Stimulated activated CD8-positive, alpha-beta memory T cell treated with anti-CD3 and anti-CD28 coated beads, Interleukin-15, amount 100 ng/mL, for 48 hours (primary cell): Measurements from ENCODE around the gene NAALADL2.
"Not testable (repeated sequence)": the region's sequence is repeated elsewhere in the genome, so short reads cannot be mapped to it uniquely, and the experiment has no call there.

Experiments
- DNase-seq, 2 donors: peaks; one replicate each; pipeline ENCODE4 v3.0.0-alpha.2; 2020; ENCODE audit warnings: low read depth in 2 of 2

The NAALADL2 gene

DNA sequence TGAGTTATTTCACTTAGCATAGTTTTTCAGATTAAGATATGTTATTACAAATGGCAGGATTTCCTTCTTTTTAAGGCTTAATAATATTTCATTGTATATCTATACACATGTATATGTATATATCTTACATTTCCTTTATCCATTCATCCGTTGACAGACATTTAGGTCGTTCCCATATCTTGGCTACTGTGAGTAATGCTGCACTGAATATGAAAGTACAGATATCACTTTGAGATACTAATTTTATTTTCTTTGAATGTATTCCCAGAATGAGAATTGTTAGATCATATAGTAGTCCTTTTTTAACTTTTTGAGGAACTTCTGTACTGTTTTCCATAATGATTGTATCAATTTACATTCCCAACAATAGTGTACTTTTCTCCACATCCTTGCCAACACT, 270.4 kb downstream of the NAALADL2 start:
- no peak for DNase-seq

DNA sequence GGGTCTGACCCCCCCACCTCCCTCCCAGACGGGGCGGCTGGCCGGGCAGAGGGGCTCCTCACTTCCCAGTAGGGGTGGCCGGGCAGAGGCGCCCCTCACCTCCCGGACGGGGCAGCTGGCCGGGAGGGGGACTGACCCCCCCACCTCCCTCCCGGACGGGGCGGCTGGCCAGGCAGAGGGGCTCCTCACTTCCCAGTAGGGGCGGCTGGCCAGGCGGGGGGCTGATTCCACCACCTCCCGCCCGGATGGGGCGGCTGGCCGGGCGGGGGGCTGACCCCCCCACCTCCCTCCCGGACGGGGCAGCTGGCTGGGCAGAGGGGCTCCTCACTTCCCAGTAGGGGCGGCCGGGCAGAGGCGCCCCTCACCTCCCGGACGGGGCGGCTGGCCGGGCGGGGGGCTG, 272.7 kb downstream of the NAALADL2 start:
- not testable (repeated sequence) for DNase-seq

DNA sequence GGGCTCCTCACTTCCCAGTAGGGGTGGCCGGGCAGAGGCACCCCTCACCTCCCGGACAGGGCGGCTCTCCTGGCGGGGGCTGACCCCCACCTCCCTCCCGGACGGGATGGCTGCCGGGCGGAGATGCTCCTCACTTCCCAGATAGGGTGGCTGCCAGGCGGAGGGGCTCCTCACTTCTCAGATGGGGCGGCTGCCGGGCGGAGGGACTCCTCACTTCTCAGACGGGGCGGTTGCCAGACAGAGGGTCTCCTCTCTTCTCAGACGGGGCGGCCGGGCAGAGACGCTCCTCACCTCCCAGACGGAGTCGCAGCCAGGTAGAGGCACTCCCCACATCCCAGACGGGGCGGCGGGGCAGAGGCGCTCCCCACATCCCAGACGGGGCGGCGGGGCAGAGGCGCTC, 273.6 kb downstream of the NAALADL2 start:
- not testable (repeated sequence) for DNase-seq

DNA sequence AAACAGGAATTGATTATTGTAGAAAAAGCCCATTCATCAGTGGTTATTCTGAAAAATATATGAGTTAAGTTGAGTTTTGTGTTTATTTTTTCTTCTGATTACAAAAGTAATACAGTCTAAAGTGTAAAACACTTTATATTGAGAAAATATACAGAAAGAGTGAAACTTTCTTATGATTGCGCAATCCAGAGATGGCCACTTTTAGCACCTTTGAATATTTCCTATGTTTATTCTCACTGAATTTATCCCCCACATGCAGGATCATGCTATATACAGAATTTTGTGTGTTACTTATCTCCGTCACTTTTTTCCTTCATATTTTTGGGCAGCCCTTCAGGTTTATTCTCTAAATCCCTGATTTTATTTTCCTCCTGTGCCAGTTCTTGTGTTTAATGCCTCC, 285.2 kb downstream of the NAALADL2 start:
- DNase-seq, result no peak

- DNase-seq, result no peak
Measured at GRCh38 chr3:175146258-175146657, 287.1 kb downstream of the NAALADL2 start.

DNA sequence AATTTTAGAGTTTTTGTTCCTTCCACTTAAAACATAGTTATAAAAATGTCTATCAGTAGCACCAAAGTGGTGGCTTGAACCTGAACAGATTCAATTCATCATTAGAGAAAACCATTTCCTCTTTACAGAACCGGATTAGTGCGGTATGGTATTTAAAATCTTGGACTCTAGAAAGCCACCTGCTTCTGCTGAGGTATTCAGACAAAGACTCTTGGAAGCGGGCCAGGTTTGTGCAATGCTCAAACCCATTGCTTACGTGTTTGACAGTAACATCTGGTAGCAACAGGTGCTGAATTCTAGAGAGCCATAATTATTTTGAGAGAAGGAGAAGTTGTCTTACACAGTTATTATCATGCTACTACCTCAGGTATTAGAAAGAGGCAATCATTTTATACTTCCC, 290.5 kb downstream of the NAALADL2 start:
- no peak for DNase-seq

DNA sequence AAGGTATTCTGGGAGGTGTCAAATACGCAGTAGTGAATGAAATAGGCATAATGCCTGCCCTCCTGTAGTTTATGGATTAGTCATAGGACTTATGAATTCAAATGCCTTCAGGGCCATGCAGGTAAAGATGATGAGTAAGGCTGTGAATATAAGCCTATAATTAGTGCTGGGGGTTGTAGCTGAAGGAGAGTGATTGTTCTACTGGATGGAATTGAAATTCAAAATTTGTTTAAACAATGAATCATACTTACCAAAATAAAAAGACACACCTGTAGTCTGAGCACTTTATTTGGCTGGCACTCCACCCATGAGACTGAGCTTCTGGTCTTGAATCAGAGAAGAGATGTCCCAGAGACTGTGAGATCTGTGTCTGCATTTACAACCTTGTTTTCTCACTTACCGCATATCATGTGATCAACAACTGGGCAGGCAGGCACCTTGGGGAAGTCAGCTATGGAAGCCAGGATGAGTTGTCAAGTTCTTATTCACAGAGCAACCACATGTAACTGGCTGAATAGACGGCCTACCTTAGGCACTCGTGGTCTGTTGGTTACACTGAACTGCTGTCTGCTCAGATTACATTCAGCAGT, 291.8 kb downstream of the NAALADL2 start:
- DNase-seq, result no peak

DNA sequence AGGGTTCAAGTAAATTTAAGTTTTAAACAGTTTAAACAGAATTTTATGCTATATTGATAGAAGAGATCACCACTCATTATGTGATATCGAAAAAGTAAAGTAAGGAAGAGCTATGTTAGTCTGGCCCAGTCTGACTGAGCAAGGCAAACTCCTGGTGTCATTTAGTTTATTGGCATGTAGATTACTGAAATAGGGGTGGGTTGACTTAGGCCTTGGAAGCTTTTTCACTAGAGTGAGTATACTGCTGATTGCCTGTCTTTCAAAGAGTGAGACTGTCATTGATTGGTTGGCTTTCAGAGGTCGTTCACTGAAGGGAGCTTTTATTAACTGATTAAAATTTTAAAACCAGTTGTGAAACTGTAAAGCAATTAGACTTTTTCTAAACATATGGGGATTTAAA, 294.5 kb downstream of the NAALADL2 start:
- no peak for DNase-seq

DNA sequence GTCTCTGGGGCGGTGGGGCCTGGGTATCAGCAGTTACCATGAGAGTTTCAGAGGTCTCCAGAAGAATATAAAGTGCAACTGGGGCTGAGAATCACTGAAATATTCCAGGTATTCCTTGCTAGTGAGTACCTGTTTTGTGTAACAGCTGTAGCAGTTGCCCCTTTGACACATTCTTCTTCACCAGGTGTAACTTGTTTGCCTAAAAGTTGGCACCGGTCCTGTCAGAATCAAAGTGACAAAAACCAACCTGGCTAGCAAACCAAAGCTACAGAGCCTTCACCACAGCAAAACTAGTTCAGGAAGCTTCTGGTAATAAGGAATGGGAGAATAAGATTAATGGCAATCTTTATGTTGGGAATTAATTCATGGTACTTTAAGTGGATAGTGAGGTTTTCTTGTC, 296.0 kb downstream of the NAALADL2 start:
- DNase-seq, result no peak

DNA sequence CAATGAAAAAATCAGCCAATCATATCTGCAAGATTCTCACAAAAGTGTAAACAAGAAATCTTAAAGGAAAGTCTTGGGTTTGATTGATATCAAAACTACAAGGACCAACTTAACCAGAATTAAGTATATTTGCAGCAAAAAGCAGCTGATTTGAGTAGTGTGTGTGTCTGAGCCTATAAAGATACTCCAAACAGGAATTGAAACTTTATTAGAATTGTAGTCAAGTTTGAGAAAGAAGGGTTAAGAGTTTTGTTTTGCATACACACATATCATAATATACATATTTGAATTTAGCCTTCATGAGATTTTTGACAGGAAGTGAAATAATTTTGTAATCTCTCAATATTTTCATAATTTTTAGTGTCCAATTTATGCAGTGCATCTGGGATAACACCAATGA, 300.1 kb downstream of the NAALADL2 start:
- DNase-seq, result no peak

DNA sequence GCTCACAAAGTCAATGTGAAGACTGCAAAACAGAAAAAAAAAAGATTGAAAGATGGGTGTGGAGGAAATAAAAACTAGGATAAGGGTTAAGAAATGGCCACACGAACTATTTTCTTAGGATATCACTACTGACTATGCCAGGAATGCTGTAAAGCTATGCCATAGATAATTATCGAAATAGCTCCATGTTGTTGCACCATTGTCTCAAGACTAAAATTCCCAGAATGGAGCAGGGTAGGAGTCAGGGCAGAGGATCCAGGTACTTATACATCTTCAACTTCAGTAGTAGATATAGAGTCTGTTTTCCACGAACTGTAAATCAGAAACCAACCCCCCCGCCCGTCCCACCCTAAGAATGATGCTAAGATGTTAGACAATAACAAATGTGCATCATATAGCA, 302.2 kb downstream of the NAALADL2 start:
- no peak for DNase-seq

- DNase-seq, result no peak
Measured at GRCh38 chr3:175163686-175164085, 304.6 kb downstream of the NAALADL2 start.

DNA sequence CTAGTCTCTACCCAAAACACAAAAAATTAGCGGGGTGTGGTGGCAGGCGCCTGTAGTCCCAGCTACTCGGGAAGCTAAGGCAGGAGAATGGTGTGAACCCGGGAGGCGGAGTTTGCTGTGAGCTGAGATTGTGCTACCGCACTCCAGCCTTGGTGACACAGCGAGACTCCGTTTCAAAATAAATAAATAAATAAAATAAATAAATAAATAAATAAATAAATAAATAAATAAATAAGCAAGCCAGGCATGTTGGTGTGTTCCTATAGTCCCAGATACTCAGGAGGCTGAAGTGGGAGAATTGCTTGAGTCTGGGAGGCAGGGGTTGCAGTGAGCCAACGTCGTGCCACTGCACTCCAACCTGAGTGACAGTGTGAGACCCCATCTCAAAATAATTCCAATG, 314.0 kb downstream of the NAALADL2 start:
- not testable (repeated sequence) for DNase-seq

- DNase-seq, result no peak
Measured at GRCh38 chr3:175176556-175176955, 317.4 kb downstream of the NAALADL2 start.

GRCh38 chr3:175179055-175179454, 319.9 kb downstream of the NAALADL2 start:
- DNase-seq, result no peak

- no peak for DNase-seq
Measured at GRCh38 chr3:175184392-175184791, 325.3 kb downstream of the NAALADL2 start.

GRCh38 chr3:175185903-175186302, 326.8 kb downstream of the NAALADL2 start:
- no peak for DNase-seq

- DNase-seq, result no peak
Measured at GRCh38 chr3:175186511-175186910, 327.4 kb downstream of the NAALADL2 start.

GRCh38 chr3:175187586-175187985, 328.5 kb downstream of the NAALADL2 start:
- DNase-seq, result no peak

DNA sequence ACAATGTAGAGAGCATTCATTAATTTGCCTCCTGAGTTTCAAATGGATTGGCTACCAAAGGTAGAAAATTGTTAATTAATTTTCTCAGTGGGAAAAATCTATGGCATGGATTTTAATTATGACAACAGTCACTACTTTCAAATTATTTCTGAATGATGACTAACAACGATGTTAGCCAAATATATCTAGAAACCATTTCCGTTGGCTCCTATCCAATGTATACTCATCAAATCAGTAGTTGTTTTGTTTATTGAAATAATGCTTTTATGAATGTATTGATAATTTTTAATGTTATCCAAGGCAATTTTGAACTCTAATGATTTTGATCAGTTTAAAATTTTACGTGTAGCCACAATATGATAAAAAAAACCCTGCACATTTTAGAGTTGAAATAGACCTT, 333.4 kb downstream of the NAALADL2 start:
- DNase-seq, result no peak

- no peak for DNase-seq
Measured at GRCh38 chr3:175193815-175194518, 334.8 kb downstream of the NAALADL2 start.

DNA sequence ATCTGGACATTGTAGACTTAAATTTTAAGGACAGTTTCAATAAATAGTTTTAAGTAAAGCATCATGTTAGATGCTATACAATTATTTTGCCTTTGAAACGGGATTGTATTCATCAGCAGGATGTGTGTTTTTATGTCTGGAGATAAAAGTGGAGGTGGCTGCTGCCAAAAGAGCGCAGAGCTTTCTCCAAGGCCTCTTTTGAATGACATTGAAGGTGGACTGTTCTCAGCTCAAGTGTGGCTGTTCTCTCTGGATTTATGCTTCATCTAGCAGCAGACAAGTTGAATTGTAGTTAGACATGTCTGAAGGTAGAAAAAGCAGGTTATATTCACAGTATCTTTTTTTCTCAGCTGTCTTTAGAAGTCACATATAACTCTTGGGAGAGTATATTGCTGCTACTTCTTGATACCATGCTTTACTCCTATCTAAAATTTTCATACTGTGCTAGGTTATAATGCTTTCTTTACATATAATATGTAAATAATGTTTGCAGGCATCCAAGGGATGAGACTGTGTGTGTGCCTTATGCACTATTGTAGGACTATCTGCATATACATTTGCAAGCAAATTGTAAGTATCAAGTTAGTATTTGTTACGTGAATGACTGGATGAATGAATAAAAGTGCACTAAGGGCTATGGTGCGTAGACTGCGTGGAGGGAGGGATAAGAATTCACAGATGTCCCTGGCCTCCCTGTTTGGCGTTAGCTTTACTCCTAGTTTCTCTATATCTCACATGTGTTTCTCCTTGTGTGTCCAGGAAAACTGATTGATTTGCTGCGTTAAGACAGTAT, 340.1 kb downstream of the NAALADL2 start:
- DNase-seq, result no peak

- DNase-seq, result no peak
Measured at GRCh38 chr3:175199961-175200360, 340.8 kb downstream of the NAALADL2 start.
